Endothelial cell of umbilical vein (primary cell): ENCODE results near the gene RAB42.
A peak's percentile ranks its signal among the peaks of the same experiment; 100 is the strongest.

Experiments
- FOS ChIP-seq: IDR thresholded peaks from 2 replicates; pipeline ENCODE4 v1.6.1; 2011; ENCODE audit warnings: mild to moderate bottlenecking, low read length, moderate library complexity, borderline replicate concordance; ENCODE audit not compliant: insufficient read depth
- JUN ChIP-seq: IDR thresholded peaks from 2 replicates; pipeline ENCODE4 v1.6.1; 2011; ENCODE audit warnings: borderline replicate concordance, low read depth; ENCODE audit not compliant: insufficient read length, insufficient read depth
- MYC ChIP-seq: IDR thresholded peaks from one replicate; pipeline ENCODE4 v1.6.1; 2011; ENCODE audit warnings: mild to moderate bottlenecking, low read depth, low read length
- POLR2A ChIP-seq: IDR thresholded peaks from 2 replicates; pipeline ENCODE4 v1.6.1; 2012; ENCODE audit warnings: low read depth, mild to moderate bottlenecking, control low read depth, low read length
- POLR2AphosphoS5 ChIP-seq: IDR thresholded peaks from 2 replicates; pipeline ENCODE4 v1.6.1; 2012; ENCODE audit warnings: low read depth, mild to moderate bottlenecking, control low read depth, low read length, moderate library complexity; ENCODE audit not compliant: insufficient read depth
- TF ChIP-seq, protein P1 (sequence below), 2 donors: IDR thresholded peaks; 1 replicate in 1 of 2; 2 replicates in 1 of 2; pipeline ENCODE4 v1.5.1; 2011; ENCODE audit warnings: low read length in 2 of 2, mild to moderate bottlenecking in 2 of 2, moderate library complexity in 2 of 2, control low read depth in 1 of 2, inconsistent platforms in 1 of 2, low read depth in 1 of 2; ENCODE audit not compliant: insufficient read depth in 1 of 2; ENCODE audit errors: extremely low read depth in 1 of 2

DNA sequence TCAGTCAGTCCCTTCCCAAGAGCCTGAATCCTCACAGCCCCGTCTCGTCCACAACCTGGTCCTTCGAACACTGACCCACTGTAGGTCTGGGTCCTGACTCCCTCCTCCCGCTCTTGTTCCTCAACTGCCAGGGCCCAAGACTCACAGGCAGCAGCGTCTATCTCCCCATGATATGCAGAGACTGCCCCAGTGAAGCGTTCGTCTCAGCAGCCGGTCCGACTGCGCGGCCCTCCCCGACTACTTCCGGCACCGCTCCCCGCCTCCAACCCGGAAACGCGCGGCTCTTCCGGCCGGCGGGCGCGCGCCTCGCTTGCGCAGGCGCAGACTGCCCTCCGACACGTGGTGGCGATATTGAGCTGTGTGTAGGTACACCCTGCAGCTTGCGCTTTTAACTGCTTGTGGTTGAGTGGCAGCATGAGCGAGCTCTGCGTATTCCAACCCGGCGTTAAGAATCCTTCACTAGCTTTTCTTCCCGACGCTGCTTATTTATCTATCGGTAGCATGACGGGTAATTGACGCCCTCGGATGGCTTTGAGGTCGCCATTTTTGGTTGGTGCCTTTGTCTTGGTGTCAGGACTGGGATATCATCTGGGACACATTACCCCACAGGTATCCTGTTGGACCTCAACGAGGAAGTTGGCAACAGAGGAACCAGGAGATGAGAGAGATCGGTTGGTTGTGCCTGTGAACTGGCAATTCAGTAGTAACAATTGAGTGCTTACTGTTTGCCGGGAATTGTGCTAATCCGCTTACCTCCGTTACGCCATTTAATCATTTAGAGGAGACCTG is 51.0 kb downstream of the RAB42 start, which contains the start of gene TAF12:
- TF ChIP-seq POLR2A, result peak; percentile 100
- TF ChIP-seq, protein P1, sequence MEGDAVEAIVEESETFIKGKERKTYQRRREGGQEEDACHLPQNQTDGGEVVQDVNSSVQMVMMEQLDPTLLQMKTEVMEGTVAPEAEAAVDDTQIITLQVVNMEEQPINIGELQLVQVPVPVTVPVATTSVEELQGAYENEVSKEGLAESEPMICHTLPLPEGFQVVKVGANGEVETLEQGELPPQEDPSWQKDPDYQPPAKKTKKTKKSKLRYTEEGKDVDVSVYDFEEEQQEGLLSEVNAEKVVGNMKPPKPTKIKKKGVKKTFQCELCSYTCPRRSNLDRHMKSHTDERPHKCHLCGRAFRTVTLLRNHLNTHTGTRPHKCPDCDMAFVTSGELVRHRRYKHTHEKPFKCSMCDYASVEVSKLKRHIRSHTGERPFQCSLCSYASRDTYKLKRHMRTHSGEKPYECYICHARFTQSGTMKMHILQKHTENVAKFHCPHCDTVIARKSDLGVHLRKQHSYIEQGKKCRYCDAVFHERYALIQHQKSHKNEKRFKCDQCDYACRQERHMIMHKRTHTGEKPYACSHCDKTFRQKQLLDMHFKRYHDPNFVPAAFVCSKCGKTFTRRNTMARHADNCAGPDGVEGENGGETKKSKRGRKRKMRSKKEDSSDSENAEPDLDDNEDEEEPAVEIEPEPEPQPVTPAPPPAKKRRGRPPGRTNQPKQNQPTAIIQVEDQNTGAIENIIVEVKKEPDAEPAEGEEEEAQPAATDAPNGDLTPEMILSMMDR (IDR thresholded peaks at IDR 0.05; ENCODE audit: extremely low read depth in 1 of 2, insufficient read depth in 1 of 2, low read depth in 1 of 2, low read length in 2 of 2), result peak in 1 of 2 donors; percentile 48
- peak; percentile 98 for TF ChIP-seq POLR2AphosphoS5
- no peak for TF ChIP-seq FOS
- TF ChIP-seq JUN, result no peak
- TF ChIP-seq MYC, result peak; percentile 95
